EL (cell line): Measurements from ENCODE around the gene ETFA.

Experiments
- DNase-seq: peaks from one replicate; pipeline ENCODE4 v3.0.0-alpha.2; 2016

Gene ETFA

GRCh38 chr15:76168237-76168984, 142.9 kb downstream of the ETFA start:
- DNase-seq, result no peak

- DNase-seq, result no peak
Measured at GRCh38 chr15:76165951-76166350, 145.3 kb downstream of the ETFA start.
